ENCODE measurements around the gene MT1H. TPM values are rescaled to one million over a fixed set of nuclear protein-coding genes. Genes with fewer than 3 reads are reported as not detected.

MT1H gene
- total RNA-seq, 1 donor from 2014 or later = not detected

DNA sequence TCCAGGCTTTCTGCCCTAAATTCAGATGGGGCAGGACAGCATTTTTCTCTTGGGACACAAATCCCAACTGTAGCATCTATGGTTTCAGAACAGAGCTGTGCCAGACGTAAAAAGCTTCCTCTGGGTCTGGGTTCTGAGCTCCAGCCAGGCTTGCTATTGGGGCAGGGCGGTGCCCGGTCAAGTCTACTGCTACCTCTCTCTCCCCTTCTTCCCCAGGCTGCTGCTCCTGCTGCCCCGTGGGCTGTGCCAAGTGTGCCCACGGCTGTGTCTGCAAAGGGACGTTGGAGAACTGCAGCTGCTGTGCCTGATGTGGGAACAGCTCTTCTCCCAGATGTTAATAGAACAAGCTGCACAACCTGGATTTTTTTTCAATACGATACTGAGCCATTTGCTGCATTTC lies 36.1 kb upstream of the MT1H start:
- no peak overlapping the region for H3K27ac Mint-ChIP-seq
- no peak overlapping the region for H3K4me3 Mint-ChIP-seq (ENCODE audit: low read depth)
- H3K4me1 Mint-ChIP-seq (ENCODE audit: low read depth) = peaks cover 6% of the 10 kb centered on the region
- no peaks in the 10 kb centered on the region for H3K36me3 Mint-ChIP-seq (ENCODE audit: insufficient read depth)
- TF ChIP-seq, protein P1, sequence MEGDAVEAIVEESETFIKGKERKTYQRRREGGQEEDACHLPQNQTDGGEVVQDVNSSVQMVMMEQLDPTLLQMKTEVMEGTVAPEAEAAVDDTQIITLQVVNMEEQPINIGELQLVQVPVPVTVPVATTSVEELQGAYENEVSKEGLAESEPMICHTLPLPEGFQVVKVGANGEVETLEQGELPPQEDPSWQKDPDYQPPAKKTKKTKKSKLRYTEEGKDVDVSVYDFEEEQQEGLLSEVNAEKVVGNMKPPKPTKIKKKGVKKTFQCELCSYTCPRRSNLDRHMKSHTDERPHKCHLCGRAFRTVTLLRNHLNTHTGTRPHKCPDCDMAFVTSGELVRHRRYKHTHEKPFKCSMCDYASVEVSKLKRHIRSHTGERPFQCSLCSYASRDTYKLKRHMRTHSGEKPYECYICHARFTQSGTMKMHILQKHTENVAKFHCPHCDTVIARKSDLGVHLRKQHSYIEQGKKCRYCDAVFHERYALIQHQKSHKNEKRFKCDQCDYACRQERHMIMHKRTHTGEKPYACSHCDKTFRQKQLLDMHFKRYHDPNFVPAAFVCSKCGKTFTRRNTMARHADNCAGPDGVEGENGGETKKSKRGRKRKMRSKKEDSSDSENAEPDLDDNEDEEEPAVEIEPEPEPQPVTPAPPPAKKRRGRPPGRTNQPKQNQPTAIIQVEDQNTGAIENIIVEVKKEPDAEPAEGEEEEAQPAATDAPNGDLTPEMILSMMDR (IDR thresholded peaks at IDR 0.05; ENCODE audit: unreplicated experiment) = no peak
- no peak for DNase-seq (ENCODE audit: low spot score, unreplicated experiment)
- peaks cover 93% of the 10 kb centered on the region for H3K27me3 Mint-ChIP-seq
- H3K9me3 Mint-ChIP-seq (ENCODE audit: low read depth) = no peaks in the 10 kb centered on the region

DNA sequence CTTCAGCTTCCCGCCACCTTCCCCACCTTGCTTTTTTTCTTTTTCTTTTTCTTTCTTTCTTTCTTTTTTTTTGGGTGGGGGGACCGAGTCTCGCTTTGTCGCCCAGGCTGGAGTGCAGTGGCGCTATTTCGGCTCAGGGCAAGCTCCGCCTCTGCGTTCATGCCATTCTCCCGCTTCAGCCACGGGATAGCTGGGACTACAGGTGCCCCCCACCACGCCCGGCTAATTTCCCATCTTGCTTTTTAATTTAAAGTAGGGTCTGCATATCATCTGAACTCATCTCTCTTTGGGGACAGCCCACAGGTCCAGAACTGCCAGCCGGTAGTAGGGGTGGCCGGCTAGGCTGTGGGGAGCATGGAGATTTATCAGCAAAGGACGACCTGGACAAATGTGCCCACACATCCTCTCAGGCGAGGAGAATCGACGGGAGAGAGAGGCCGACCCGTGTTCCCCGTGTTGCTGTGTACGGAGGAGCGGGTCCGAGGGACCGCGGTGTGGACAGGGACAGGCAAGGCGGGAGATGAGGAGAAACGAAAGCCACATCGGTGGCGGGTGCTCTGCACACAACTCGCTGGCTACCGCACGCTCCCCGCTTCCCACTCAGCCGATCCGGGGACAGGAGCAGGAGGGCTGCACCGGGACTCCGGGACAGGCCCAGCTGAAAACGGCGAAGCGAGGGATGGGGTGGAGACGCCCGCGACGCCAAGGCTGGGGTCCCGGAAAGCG lies 34.7 kb upstream of the MT1H start:
- Mint-ChIP-seq H3K4me1 (ENCODE audit: low read depth) (peaks cover 6% of the 10 kb centered on the region), H3K27ac (no peak overlapping the region), H3K9me3 (ENCODE audit: low read depth) (no peaks in the 10 kb centered on the region), H3K4me3 (ENCODE audit: low read depth) (no peak overlapping the region), H3K27me3 (peaks cover 93% of the 10 kb centered on the region), H3K36me3 (ENCODE audit: insufficient read depth) (no peaks in the 10 kb centered on the region)
- no peak for DNase-seq (ENCODE audit: low spot score, unreplicated experiment)
- TF ChIP-seq, protein P1 (IDR thresholded peaks at IDR 0.05; ENCODE audit: unreplicated experiment) = no peak

DNA sequence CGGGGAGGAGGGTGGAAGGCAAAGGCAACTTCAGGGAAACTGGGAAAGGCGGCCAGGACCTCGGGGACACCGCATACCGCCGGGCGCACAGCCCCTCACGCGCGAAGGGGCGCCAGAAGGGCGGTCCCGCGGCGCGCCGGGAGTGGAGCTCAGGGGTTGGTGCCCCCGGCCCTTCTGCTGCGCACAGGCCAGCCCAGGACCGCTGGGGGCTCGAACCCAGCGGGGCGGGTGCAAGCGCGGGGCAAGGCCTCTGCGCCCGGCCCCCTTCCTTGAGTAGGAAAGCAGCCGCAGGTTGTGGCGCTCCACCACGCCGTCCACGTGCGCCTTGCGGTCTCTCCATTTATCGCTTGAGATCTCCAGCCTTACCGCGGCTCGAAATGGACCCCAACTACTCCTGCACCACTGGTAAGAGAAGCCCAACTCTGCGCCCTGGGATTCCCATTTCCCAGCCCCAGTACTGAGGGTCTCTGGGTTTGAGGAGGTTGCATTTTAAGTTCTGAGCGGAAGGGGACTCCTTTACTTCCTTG lies 34.1 kb upstream of the MT1H start:
- Mint-ChIP-seq H3K9me3 (ENCODE audit: low read depth) (no peaks in the 10 kb centered on the region), H3K4me3 (ENCODE audit: low read depth) (no peak overlapping the region), H3K27me3 (peaks cover 93% of the 10 kb centered on the region), H3K27ac (no peak overlapping the region), H3K4me1 (ENCODE audit: low read depth) (peaks cover 6% of the 10 kb centered on the region), H3K36me3 (ENCODE audit: insufficient read depth) (no peaks in the 10 kb centered on the region)
- no peak for DNase-seq (ENCODE audit: low spot score, unreplicated experiment)
- TF ChIP-seq, protein P1 (IDR thresholded peaks at IDR 0.05; ENCODE audit: unreplicated experiment) = no peak

DNA sequence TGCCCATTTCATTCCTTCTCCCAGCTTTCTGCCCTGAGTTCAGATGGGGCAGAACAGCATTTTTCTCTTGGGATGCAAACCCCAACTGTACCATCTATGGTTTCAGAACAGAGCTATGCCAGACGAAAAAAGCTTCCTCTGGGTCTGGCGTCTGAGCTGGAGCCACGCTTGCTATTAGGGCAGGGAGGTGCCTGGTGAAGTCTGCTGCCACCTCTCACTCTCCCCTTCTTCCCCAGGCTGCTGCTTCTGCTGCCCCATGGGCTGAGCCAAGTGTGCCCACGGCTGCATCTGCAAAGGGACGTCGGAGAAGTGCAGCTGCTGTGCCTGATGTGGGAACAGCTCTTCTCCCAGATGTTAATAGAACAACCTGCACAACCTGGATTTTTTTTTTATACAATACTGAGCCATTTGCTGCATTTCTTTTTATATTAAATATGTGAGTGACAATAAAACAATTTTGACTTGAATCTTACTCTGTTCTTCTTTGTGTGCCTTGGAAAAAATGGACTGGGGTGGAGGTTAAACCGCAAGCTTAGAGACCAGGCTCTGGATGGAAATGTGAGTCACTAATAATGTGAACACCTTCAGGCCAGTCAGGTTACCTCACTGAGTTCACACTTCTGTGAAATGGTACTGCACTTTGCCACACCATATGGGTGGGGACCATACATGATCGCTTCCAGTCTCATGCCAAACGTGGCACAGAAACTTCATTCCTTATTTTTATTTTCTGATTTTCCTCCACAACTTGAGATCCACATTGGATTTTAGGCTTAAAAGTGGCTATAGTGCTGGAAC lies 32.8 kb upstream of the MT1H start:
- H3K27me3 Mint-ChIP-seq = peaks cover 93% of the 10 kb centered on the region
- H3K36me3 Mint-ChIP-seq (ENCODE audit: insufficient read depth) = no peaks in the 10 kb centered on the region
- DNase-seq (ENCODE audit: low spot score, unreplicated experiment) = no peak
- TF ChIP-seq, protein P1 (IDR thresholded peaks at IDR 0.05; ENCODE audit: unreplicated experiment) = no peak
- H3K9me3 Mint-ChIP-seq (ENCODE audit: low read depth) = no peaks in the 10 kb centered on the region
- H3K27ac Mint-ChIP-seq = no peak overlapping the region
- no peak overlapping the region for H3K4me3 Mint-ChIP-seq (ENCODE audit: low read depth)
- peaks cover 4% of the 10 kb centered on the region for H3K4me1 Mint-ChIP-seq (ENCODE audit: low read depth)

All from progenitor cell of endocrine pancreas (in vitro differentiated cells).